ENCODE data around the gene USP16. TPM values are rescaled to one million over a fixed set of nuclear protein-coding genes. Genes with fewer than 3 reads are reported as not detected.

USP16 gene
- total and polyA plus RNA-seq, 2 of the 13 experiments (the other 11 are each of a cell fraction or from before 2014, with no cell fraction given): 16.5 to 46.9 TPM

DNA sequence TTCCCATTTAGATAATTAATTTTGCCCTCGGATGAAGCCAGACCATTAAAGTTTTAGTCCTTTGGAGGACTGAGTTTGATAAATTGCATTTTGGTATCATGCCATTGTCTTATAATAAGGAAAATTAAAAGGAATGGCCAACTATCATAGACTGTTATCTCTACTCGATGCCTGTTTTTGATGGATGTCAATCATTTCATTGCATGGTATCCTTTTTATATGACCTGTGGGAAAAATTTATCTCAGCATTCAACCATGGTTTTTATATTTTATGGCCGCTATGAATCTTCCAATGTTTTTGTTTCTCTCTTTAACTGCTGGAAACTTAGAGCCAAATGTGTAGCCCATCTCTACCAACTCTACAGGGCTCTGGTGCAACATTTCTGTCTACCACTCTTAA lies 58.8 kb downstream of the USP16 start:
- Histone ChIP-seq H3K9me3 (ENCODE audit: low read length) (no peaks in the 10 kb centered on the region), H3K4me3 (replicated peaks in 1 of 3; ENCODE audit: insufficient read depth in 1 of 3, low read depth in 2 of 3, low read length in 3 of 3) (no peak overlapping the region), H4K20me1 (ENCODE audit: insufficient read depth, low read length) (no peaks in the 10 kb centered on the region), H3K9ac (ENCODE audit: insufficient read depth, low read depth, low read length) (no peak overlapping the region), H2AFZ (ENCODE audit: low read length) (no peak overlapping the region), H3K27me3 (ENCODE audit: control insufficient read depth in 1 of 2, insufficient read depth in 2 of 2, low read length in 2 of 2) (peaks cover 0 to 4% of the 10 kb centered on the region in 2 experiments; a peak in 1 of 5 replicates), H3K36me3 (replicated peaks in 1 of 2; ENCODE audit: control insufficient read depth in 1 of 2, insufficient read depth in 2 of 2, low read length in 2 of 2) (no peaks in the 10 kb centered on the region), H3K4me1 (ENCODE audit: insufficient read depth, low read length) (peaks cover 21% of the 10 kb centered on the region; the same call in 1 of the 2 replicates), H3K4me2 (ENCODE audit: low read depth, low read length) (no peak overlapping the region), H3K27ac (ENCODE audit: extremely low read length, insufficient read depth, low read length) (no peak overlapping the region), H3K79me2 (ENCODE audit: insufficient read depth, low read length) (no peaks in the 10 kb centered on the region)
- TF ChIP-seq, protein P1, sequence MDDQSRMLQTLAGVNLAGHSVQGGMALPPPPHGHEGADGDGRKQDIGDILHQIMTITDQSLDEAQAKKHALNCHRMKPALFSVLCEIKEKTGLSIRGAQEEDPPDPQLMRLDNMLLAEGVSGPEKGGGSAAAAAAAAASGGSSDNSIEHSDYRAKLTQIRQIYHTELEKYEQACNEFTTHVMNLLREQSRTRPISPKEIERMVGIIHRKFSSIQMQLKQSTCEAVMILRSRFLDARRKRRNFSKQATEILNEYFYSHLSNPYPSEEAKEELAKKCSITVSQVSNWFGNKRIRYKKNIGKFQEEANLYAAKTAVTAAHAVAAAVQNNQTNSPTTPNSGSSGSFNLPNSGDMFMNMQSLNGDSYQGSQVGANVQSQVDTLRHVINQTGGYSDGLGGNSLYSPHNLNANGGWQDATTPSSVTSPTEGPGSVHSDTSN (CRISPR knock-in tag; IDR thresholded peaks at IDR 0.05; ENCODE audit: borderline replicate concordance): no peak
- TF ChIP-seq FOXO1 (CRISPR knock-in tag; IDR thresholded peaks at IDR 0.05) (no peak), NFKBIZ (CRISPR knock-in tag; IDR thresholded peaks at IDR 0.05) (no peak), ASH2L (IDR thresholded peaks at IDR 0.05; ENCODE audit: insufficient read length, low read depth, low read length) (no peak)
- no peak for ATAC-seq
- FAIRE-seq: no peak
- ChIA-PET CTCF (ENCODE audit: low intra/inter-chr PET ratio, low total read pairs) (no interaction called here), POLR2A (no interaction called here)
- DNase-seq (ENCODE audit: low spot score): no peak
- no TSS peak for BruUV-seq (replicated peaks)
- 24% methylated on average over 3 of the region's 3 CpGs for WGBS (ENCODE audit: low lambda C conversion rate)
- intact Hi-C loops (cut with micrococcal nuclease; ENCODE audit: unreplicated experiment): no loop called here
- in situ Hi-C loops (cut with HindIII; ENCODE audit: extremely low pct_ligation_motif_present, low pct_unique_long_range_greater_than_20kb): loop anchor here (25.0 kb wide), 2 partner anchors 754 to 2004 kb away; no protein-coding TSS in a partner anchor

DNA sequence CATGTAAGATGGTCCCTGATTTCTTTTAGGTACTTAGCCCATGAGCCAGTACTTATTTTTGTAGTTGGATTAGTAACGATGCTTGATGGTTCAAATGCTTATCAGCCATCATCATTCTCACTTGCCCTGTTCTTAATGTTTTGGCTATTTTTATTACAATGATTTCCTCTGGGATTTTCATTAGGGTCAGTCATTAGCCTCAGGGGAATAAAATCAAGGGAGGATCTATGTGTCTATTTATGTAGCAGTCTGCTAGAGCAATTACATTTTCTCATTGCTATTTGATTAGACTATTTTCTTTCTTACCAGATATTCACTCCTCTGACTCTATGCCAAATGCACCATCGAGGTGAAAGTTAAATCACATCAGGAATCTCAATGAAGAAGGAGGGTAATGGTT lies 59.9 kb downstream of the USP16 start:
- in situ Hi-C loops (cut with HindIII; ENCODE audit: extremely low pct_ligation_motif_present, low pct_unique_long_range_greater_than_20kb) (loop anchor here (25.0 kb wide), 2 partner anchors 753 to 2003 kb away; no protein-coding TSS in a partner anchor), intact Hi-C loops (cut with micrococcal nuclease; ENCODE audit: unreplicated experiment) (no loop called here)
- FAIRE-seq: no peak
- POLR2A ChIA-PET: no interaction called here
- H3K9me3 ChIP-seq (ENCODE audit: low read length): no peaks in the 10 kb centered on the region
- no peak overlapping the region for H3K9ac ChIP-seq (ENCODE audit: insufficient read depth, low read depth, low read length)
- no peaks in the 10 kb centered on the region for H3K79me2 ChIP-seq (ENCODE audit: insufficient read depth, low read length)
- H3K27ac ChIP-seq (ENCODE audit: extremely low read length, insufficient read depth, low read length): no peak overlapping the region
- no peak overlapping the region for H3K4me3 ChIP-seq (replicated peaks in 1 of 3; ENCODE audit: insufficient read depth in 1 of 3, low read depth in 2 of 3, low read length in 3 of 3)
- no peak overlapping the region for H2AFZ ChIP-seq (ENCODE audit: low read length)
- no peaks in the 10 kb centered on the region for H4K20me1 ChIP-seq (ENCODE audit: insufficient read depth, low read length)
- BruUV-seq (replicated peaks): no TSS peak
- peaks cover 13% of the 10 kb centered on the region; the same call in 1 of the 2 replicates for H3K4me1 ChIP-seq (ENCODE audit: insufficient read depth, low read length)
- DNase-seq (ENCODE audit: low spot score): no peak
- ATAC-seq: no peak
- no peaks in the 10 kb centered on the region for H3K36me3 ChIP-seq (replicated peaks in 1 of 2; ENCODE audit: control insufficient read depth in 1 of 2, insufficient read depth in 2 of 2, low read length in 2 of 2)
- H3K27me3 ChIP-seq (ENCODE audit: control insufficient read depth in 1 of 2, insufficient read depth in 2 of 2, low read length in 2 of 2): peaks cover 0 to 4% of the 10 kb centered on the region in 2 experiments; a peak in 1 of 5 replicates
- WGBS (ENCODE audit: low lambda C conversion rate): 30% methylated on average over 2 of the region's 2 CpGs
- H3K4me2 ChIP-seq (ENCODE audit: low read depth, low read length): no peak overlapping the region
- CTCF ChIA-PET (ENCODE audit: low intra/inter-chr PET ratio, low total read pairs): no interaction called here
- no peak for TF ChIP-seq ZNF792 (CRISPR knock-in tag; IDR thresholded peaks at IDR 0.05)
- no peak for TF ChIP-seq SAFB2 (CRISPR knock-in tag; IDR thresholded peaks at IDR 0.05; ENCODE audit: borderline replicate concordance, low read depth)
- TF ChIP-seq TARDBP (CRISPR knock-in tag; IDR thresholded peaks at IDR 0.05): no peak
- no peak for TF ChIP-seq MEIS1 (CRISPR knock-in tag; IDR thresholded peaks at IDR 0.05; ENCODE audit: borderline replicate concordance)
- no peak for TF ChIP-seq ZNF263 (CRISPR knock-in tag; IDR thresholded peaks at IDR 0.05)
- TF ChIP-seq ATF7-NPFF (CRISPR knock-in tag; IDR thresholded peaks at IDR 0.05; ENCODE audit: low read depth): no peak
- no peak for TF ChIP-seq ZNF552 (CRISPR knock-in tag; IDR thresholded peaks at IDR 0.05; ENCODE audit: borderline replicate concordance)
- no peak for TF ChIP-seq ZFP90 (CRISPR knock-in tag; IDR thresholded peaks at IDR 0.05; ENCODE audit: borderline replicate concordance)
- TF ChIP-seq GLI4 (CRISPR knock-in tag; IDR thresholded peaks at IDR 0.05; ENCODE audit: borderline replicate concordance): no peak
- TF ChIP-seq SMARCC2 (IDR thresholded peaks at IDR 0.05): no peak

Measured in HepG2 (cell line).